ENCODE results near the gene PRDM1. TPM values are rescaled to one million over a fixed set of nuclear protein-coding genes. Genes with fewer than 3 reads are reported as not detected.

PRDM1 gene
- total and polyA plus RNA-seq, 2 donors (not counting 1 experiment from before 2014, with no cell fraction given): 6.9 to 9.6 TPM

GRCh38 chr6:106094964-106095335 is 8.8 kb downstream of the PRDM1 start:
- intact Hi-C loops (cut with micrococcal nuclease): loop anchor here (5.0 kb wide), 2 partner anchors 232 to 363 kb away; partner anchors contain the start of gene ATG5
- ATAC-seq (ENCODE audit: low read depth) (no peak), DNase-seq (no peak)
- H3K4me1 Mint-ChIP-seq: peaks cover 68% of the 10 kb centered on the region
- WGBS (ENCODE audit: insufficient coverage): no CpG with 5 or more reads among the region's 2 CpGs
- Histone ChIP-seq H4K20me1 (ENCODE audit: control insufficient read depth, insufficient read depth, low read length, poor library complexity, severe bottlenecking) (no peaks in the 10 kb centered on the region), H3K36me3 (replicated peaks in 1 of 2; ENCODE audit: control extremely low read depth in 1 of 2, control insufficient read depth in 1 of 2, extremely low read depth in 1 of 2, insufficient read depth in 2 of 2, low read length in 1 of 2) (no peaks in the 10 kb centered on the region), H3K27me3 (replicated peaks in 1 of 4; ENCODE audit: control extremely low read depth in 1 of 4, control insufficient read depth in 3 of 4, insufficient read depth in 4 of 4, low read length in 3 of 4) (no peaks in the 10 kb centered on the region), H2AFZ (ENCODE audit: insufficient read depth, low read depth, low read length, poor library complexity, severe bottlenecking) (no peak overlapping the region), H3K4me3 (ENCODE audit: control extremely low read depth in 1 of 5, extremely low read depth in 1 of 5, insufficient read depth in 1 of 5, low read depth in 2 of 5, low read length in 4 of 5) (no peak overlapping the region), H3K9me3 (ENCODE audit: control extremely low read depth in 1 of 3, control insufficient read depth in 2 of 3, insufficient read depth in 1 of 3, low read length in 2 of 3) (no peaks in the 10 kb centered on the region), H3K27ac (ENCODE audit: low read length in 2 of 2) (no peak overlapping the region), H3K79me2 (ENCODE audit: control insufficient read depth, insufficient read depth, low read length) (no peaks in the 10 kb centered on the region), H3K4me2 (replicated peaks; ENCODE audit: low read depth, low read length, poor library complexity, severe bottlenecking) (no peak overlapping the region), H3K4me1 (ENCODE audit: control insufficient read depth in 2 of 2, insufficient read depth in 2 of 2, low read length in 2 of 2) (peaks cover 33 to 34% of the 10 kb centered on the region in 2 donors), H3K9ac (ENCODE audit: low read length) (no peak overlapping the region)
- H3K27ac Mint-ChIP-seq: no peak overlapping the region
- CTCF ChIA-PET: interaction anchor here (1.1 to 3.8 kb wide), 2 partner anchors 103 to 128 kb away, joined by 4 to 34 read pairs; no protein-coding TSS in a partner anchor
- H3K27me3 Mint-ChIP-seq: peaks cover under 1% of the 10 kb centered on the region
- TF ChIP-seq EZH2 (IDR thresholded peaks at IDR 0.05; ENCODE audit: borderline replicate concordance, insufficient read depth, low read depth, low read length, poor library complexity, severe bottlenecking) (no peak), CTCF (IDR thresholded peaks at IDR 0.05) (no peak)
- H3K9me3 Mint-ChIP-seq (ENCODE audit: insufficient read depth): no peaks in the 10 kb centered on the region
- POLR2A ChIA-PET: interaction anchor here (0.9 kb wide), 1 partner anchor 101 kb away, joined by 3 read pairs; no protein-coding TSS in a partner anchor
- no peak overlapping the region for H3K4me3 Mint-ChIP-seq

- Histone ChIP-seq H3K4me2 (replicated peaks; ENCODE audit: low read depth, low read length, poor library complexity, severe bottlenecking) (peak overlapping the region; percentile 73), H3K4me1 (ENCODE audit: control insufficient read depth in 2 of 2, insufficient read depth in 2 of 2, low read length in 2 of 2) (peaks cover 20 to 31% of the 10 kb centered on the region in 2 donors), H3K4me3 (ENCODE audit: control extremely low read depth in 1 of 5, extremely low read depth in 1 of 5, insufficient read depth in 1 of 5, low read depth in 2 of 5, low read length in 4 of 5) (peak overlapping the region; percentile 48 to 82 (median 71)), H3K9me3 (ENCODE audit: control extremely low read depth in 1 of 3, control insufficient read depth in 2 of 3, insufficient read depth in 1 of 3, low read length in 2 of 3) (no peaks in the 10 kb centered on the region), H3K27me3 (replicated peaks in 1 of 4; ENCODE audit: control extremely low read depth in 1 of 4, control insufficient read depth in 3 of 4, insufficient read depth in 4 of 4, low read length in 3 of 4) (no peaks in the 10 kb centered on the region), H3K79me2 (ENCODE audit: control insufficient read depth, insufficient read depth, low read length) (no peaks in the 10 kb centered on the region), H2AFZ (ENCODE audit: insufficient read depth, low read depth, low read length, poor library complexity, severe bottlenecking) (peak overlapping the region; percentile 77), H3K9ac (ENCODE audit: low read length) (peak overlapping the region; percentile 74), H3K36me3 (replicated peaks in 1 of 2; ENCODE audit: control extremely low read depth in 1 of 2, control insufficient read depth in 1 of 2, extremely low read depth in 1 of 2, insufficient read depth in 2 of 2, low read length in 1 of 2) (no peaks in the 10 kb centered on the region), H3K27ac (ENCODE audit: low read length in 2 of 2) (peak overlapping the region; percentile 66 to 88), H4K20me1 (ENCODE audit: control insufficient read depth, insufficient read depth, low read length, poor library complexity, severe bottlenecking) (no peaks in the 10 kb centered on the region)
- no peak for TF ChIP-seq EZH2 (IDR thresholded peaks at IDR 0.05; ENCODE audit: borderline replicate concordance, insufficient read depth, low read depth, low read length, poor library complexity, severe bottlenecking)
- no peak for TF ChIP-seq CTCF (IDR thresholded peaks at IDR 0.05)
- CTCF ChIA-PET: interaction anchor here (0.6 to 3.3 kb wide), 6 partner anchors 11 to 125 kb away, joined by 3 to 14 read pairs (median 7); partner anchors contain the start of gene PRDM1
- under 1% methylated on average over 17 of the region's 19 CpGs for WGBS (ENCODE audit: insufficient coverage)
- H3K27me3 Mint-ChIP-seq: no peaks in the 10 kb centered on the region
- peaks cover 75% of the 10 kb centered on the region for H3K4me1 Mint-ChIP-seq
- H3K9me3 Mint-ChIP-seq (ENCODE audit: insufficient read depth): no peaks in the 10 kb centered on the region
- POLR2A ChIA-PET: interaction anchor here (0.5 to 1.6 kb wide), 4 partner anchors 12 to 367 kb away, joined by 3 to 7 read pairs (median 6); partner anchors contain the start of gene PRDM1
- peak; percentile 74 for ATAC-seq (ENCODE audit: low read depth)
- DNase-seq: peak; percentile 82
- intact Hi-C loops (cut with micrococcal nuclease): loop anchor here (1.0 to 5.0 kb wide), 5 partner anchors 11 to 365 kb away; partner anchors contain the start of genes ATG5 and PRDM1
- peak overlapping the region; percentile 98 for H3K4me3 Mint-ChIP-seq
- peak overlapping the region; percentile 96 for H3K27ac Mint-ChIP-seq
These were observed 11.5 kb downstream of the PRDM1 start for GRCh38 chr6:106097411-106098231.
